Caco-2 (cell line): ENCODE measurements around the gene TXNL1. TPM values are rescaled to one million over a fixed set of nuclear protein-coding genes. Genes with fewer than 3 reads are reported as not detected.
A peak's percentile ranks its signal among the peaks of the same experiment; 100 is the strongest.

Experiments
- BruUV-seq: library from RNA; stranded (reverse); fragments of 400-500 nt; replicated peaks from 2 replicates; lab custom pipeline; 2021; lab: Mats Ljungman, UMichigan
- CTCF ChIA-PET: fragments of 300-600 bp; sonication (Branson Sonifier 250); formaldehyde crosslinking; loops from one replicate; lab custom pipeline; 2022; ENCODE audit warnings: antibody characterized with exemption; lab: Charles Lee
- POLR2A ChIA-PET: fragments of 300-600 bp; sonication (Branson Sonifier 250); formaldehyde crosslinking; loops from one replicate; lab custom pipeline; 2022; ENCODE audit warnings: antibody characterized with exemption; lab: Charles Lee
- DNase-seq, 2 experiments: peaks; one replicate each; pipeline versions ENCODE4 v3.0.0 to v3.0.0-alpha.2; 2020 to 2022
- H3K27me3 ChIP-seq: replicated peaks from 2 replicates; pipeline ENCODE4 v1.6.0; 2011; ENCODE audit warnings: low read length; ENCODE audit not compliant: control insufficient read depth, insufficient read depth
- H3K36me3 ChIP-seq: 2 replicates; pipeline ENCODE4 v1.5.1; 2011; ENCODE audit warnings: low read length; ENCODE audit not compliant: control insufficient read depth, insufficient read depth
- H3K4me1 ChIP-seq: fragments of 250-450 bp; sonication (Bioruptor Pico); 2 replicates; pipeline ENCODE4 v1.5.1; 2020; ENCODE audit warnings: mild to moderate bottlenecking
- H3K4me3 ChIP-seq: 2 replicates; pipeline ENCODE4 v1.5.1; 2011; ENCODE audit warnings: low read depth, mild to moderate bottlenecking, control low read depth, low read length
- H3K9me3 ChIP-seq: fragments of 250-450 bp; sonication (Bioruptor Pico); 2 replicates; pipeline ENCODE4 v1.5.1; 2020; ENCODE audit warnings: mild to moderate bottlenecking, moderate library complexity
- H3K27ac Mint-ChIP-seq: one replicate; pipeline ENCODE4 v1.8.0; 2022; ENCODE audit warnings: mixed read lengths; ENCODE audit not compliant: unreplicated experiment
- H3K27me3 Mint-ChIP-seq: one replicate; pipeline ENCODE4 v1.8.0; 2022; ENCODE audit warnings: mixed read lengths; ENCODE audit not compliant: insufficient read depth, unreplicated experiment
- H3K36me3 Mint-ChIP-seq: one replicate; pipeline ENCODE4 v1.8.0; 2022; ENCODE audit warnings: mild to moderate bottlenecking, mixed read lengths; ENCODE audit not compliant: insufficient read depth, unreplicated experiment
- H3K4me1 Mint-ChIP-seq: one replicate; pipeline ENCODE4 v1.8.0; 2022; ENCODE audit warnings: low read depth, mixed read lengths; ENCODE audit not compliant: unreplicated experiment
- H3K4me3 Mint-ChIP-seq: one replicate; pipeline ENCODE4 v1.8.0; 2022; ENCODE audit warnings: mild to moderate bottlenecking, moderate library complexity, mixed read lengths; ENCODE audit not compliant: unreplicated experiment
- H3K9me3 Mint-ChIP-seq: one replicate; pipeline ENCODE4 v1.8.0; 2022; ENCODE audit warnings: mixed read lengths; ENCODE audit not compliant: unreplicated experiment
- intact Hi-C: fragments of 100-400 bp; cut with micrococcal nuclease; formaldehyde crosslinking; loops from one replicate; pipeline ENCODE4 v1.10.0; 2022; ENCODE audit not compliant: unreplicated experiment
- total RNA-seq: library from RNA; stranded (reverse); gene quantifications from 2 replicates; pipeline ENCODE4 v1.2.3, GENCODE V29; 2022
- TF ChIP-seq, protein P1 (sequence below), 2 experiments: fragments of 200-600 bp in 1 of 2; IDR thresholded peaks; 1 replicate in 1 of 2; 2 replicates in 1 of 2; pipeline versions ENCODE4 v1.5.1 to v1.8.0; 2011 to 2022; ENCODE audit warnings: antibody characterized with exemption in 1 of 2, control low read depth in 1 of 2, inconsistent platforms in 1 of 2, low read depth in 1 of 2, low read length in 1 of 2, mild to moderate bottlenecking in 1 of 2, moderate library complexity in 1 of 2; ENCODE audit not compliant: insufficient read depth in 1 of 2, severe bottlenecking in 1 of 2, unreplicated experiment in 1 of 2

The TXNL1 gene
- total RNA-seq, 1 experiment from 2014 or later, result 49.0 TPM

DNA sequence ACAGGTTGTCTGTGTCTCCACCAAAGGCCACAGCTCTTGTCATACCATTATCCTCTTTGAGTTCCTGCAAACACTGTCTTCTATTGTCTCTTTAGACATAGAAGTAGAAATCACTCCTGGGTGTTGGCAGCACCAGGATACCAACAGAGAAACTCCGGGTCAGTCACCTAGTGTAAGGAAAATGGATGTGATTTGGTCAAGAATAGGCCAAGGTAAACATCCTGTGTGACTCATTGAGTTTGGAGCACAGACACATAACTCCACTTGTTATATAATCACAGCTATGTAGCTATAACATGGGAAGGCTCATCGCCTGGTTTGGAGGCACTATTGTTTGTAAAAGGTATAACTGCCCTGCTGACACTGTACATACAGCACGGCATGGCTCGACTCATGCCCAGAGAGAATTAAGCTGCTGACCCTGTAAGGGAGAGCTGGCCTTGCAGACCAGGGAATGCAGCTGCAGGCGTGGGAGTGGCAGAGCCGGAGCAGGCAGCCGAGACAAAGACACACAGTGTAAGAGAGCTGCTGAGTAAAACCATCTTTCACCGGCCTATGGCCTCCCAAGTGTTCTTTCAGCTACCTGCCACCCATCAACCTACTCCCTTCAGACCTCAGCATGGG lies 3.4 kb upstream of the TXNL1 start:
- intact Hi-C loops, result no loop called here

DNA sequence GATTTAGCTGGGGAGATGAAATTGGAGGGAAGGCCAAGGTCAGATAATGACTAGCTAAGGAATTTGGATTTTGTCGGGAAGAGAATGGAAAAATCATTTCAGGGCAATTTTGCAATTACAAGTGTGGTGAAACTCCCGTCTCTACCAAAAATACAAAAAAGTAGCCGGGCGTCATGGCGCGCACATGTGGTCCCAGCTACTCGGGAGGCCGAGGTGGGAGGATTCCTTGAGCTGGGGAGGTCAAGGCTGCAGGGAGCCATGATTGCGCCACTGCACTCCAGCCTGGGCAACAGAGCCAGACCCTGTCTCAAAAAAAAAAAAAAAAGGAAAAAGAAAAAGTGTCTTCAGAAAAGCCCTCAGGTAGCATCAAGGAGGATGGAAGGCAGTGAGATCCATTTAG lies 1.2 kb upstream of the TXNL1 start:
- peak overlapping the region; percentile 91 for H3K4me3 Mint-ChIP-seq
- H3K27ac Mint-ChIP-seq, result peak overlapping the region; percentile 98
- H3K27me3 ChIP-seq, result no peaks in the 10 kb centered on the region
- no peaks in the 10 kb centered on the region for H3K9me3 ChIP-seq
- CTCF ChIA-PET, result no interaction called here
- DNase-seq, result no peak
- H3K27me3 Mint-ChIP-seq, result no peaks in the 10 kb centered on the region
- BruUV-seq, result no TSS peak
- peaks cover 6% of the 10 kb centered on the region for H3K4me1 Mint-ChIP-seq
- TF ChIP-seq, protein P1, sequence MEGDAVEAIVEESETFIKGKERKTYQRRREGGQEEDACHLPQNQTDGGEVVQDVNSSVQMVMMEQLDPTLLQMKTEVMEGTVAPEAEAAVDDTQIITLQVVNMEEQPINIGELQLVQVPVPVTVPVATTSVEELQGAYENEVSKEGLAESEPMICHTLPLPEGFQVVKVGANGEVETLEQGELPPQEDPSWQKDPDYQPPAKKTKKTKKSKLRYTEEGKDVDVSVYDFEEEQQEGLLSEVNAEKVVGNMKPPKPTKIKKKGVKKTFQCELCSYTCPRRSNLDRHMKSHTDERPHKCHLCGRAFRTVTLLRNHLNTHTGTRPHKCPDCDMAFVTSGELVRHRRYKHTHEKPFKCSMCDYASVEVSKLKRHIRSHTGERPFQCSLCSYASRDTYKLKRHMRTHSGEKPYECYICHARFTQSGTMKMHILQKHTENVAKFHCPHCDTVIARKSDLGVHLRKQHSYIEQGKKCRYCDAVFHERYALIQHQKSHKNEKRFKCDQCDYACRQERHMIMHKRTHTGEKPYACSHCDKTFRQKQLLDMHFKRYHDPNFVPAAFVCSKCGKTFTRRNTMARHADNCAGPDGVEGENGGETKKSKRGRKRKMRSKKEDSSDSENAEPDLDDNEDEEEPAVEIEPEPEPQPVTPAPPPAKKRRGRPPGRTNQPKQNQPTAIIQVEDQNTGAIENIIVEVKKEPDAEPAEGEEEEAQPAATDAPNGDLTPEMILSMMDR (IDR thresholded peaks at IDR 0.05; ENCODE audit: insufficient read depth in 1 of 2, low read depth in 1 of 2, low read length in 1 of 2, severe bottlenecking in 1 of 2, unreplicated experiment in 1 of 2), result no peak
- H3K36me3 Mint-ChIP-seq, result peaks cover 17% of the 10 kb centered on the region
- no peaks in the 10 kb centered on the region for H3K36me3 ChIP-seq
- intact Hi-C loops, result no loop called here
- H3K4me1 ChIP-seq, result no peaks in the 10 kb centered on the region
- no peaks in the 10 kb centered on the region for H3K9me3 Mint-ChIP-seq
- no peak overlapping the region; the same call in 1 of the 2 replicates for H3K4me3 ChIP-seq
- POLR2A ChIA-PET, result no interaction called here

More for the DNA sequence above, 3.4 kb upstream of the TXNL1 start:
- H3K27ac Mint-ChIP-seq, result no peak overlapping the region
- H3K27me3 Mint-ChIP-seq, result no peaks in the 10 kb centered on the region
- peaks cover 6% of the 10 kb centered on the region for H3K4me1 Mint-ChIP-seq
- H3K36me3 ChIP-seq, result no peaks in the 10 kb centered on the region
- no peak overlapping the region for H3K4me3 Mint-ChIP-seq
- ChIA-PET CTCF (no interaction called here), POLR2A (no interaction called here)
- BruUV-seq, result no TSS peak
- no peak for DNase-seq
- peaks cover 12% of the 10 kb centered on the region for H3K36me3 Mint-ChIP-seq
- no peak overlapping the region for H3K4me3 ChIP-seq
- H3K9me3 ChIP-seq, result no peaks in the 10 kb centered on the region
- no peaks in the 10 kb centered on the region for H3K9me3 Mint-ChIP-seq
- TF ChIP-seq, protein P1 (IDR thresholded peaks at IDR 0.05; ENCODE audit: insufficient read depth in 1 of 2, low read depth in 1 of 2, low read length in 1 of 2, severe bottlenecking in 1 of 2, unreplicated experiment in 1 of 2), result no peak
- no peaks in the 10 kb centered on the region for H3K27me3 ChIP-seq
- H3K4me1 ChIP-seq, result no peaks in the 10 kb centered on the region

DNA sequence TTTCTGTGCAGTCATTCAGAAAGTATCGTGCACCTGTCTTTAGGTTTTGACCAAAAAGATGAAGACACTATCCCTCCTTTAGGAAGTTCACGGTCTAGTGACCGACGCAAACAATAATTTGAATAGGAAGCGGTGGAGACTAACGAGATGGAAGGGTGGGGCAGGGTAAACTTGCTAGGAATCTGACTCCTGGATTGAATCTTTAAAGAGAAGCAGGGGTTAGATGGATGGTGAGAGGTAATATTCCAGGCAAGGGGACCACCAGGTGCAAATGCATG lies 651 bp upstream of the TXNL1 start:
- TSS peak; percentile 93 for BruUV-seq
- Mint-ChIP-seq H3K27ac (peak overlapping the region; percentile 98), H3K27me3 (no peaks in the 10 kb centered on the region), H3K4me1 (peaks cover 6% of the 10 kb centered on the region), H3K36me3 (peaks cover 17% of the 10 kb centered on the region), H3K9me3 (no peaks in the 10 kb centered on the region), H3K4me3 (peak overlapping the region; percentile 91)
- H3K27me3 ChIP-seq, result no peaks in the 10 kb centered on the region
- intact Hi-C loops, result no loop called here
- ChIA-PET CTCF (no interaction called here), POLR2A (no interaction called here)
- DNase-seq, result peak in 1 of 2 experiments; percentile 1
- H3K4me3 ChIP-seq, result peak overlapping the region; percentile 33
- H3K36me3 ChIP-seq, result no peaks in the 10 kb centered on the region
- TF ChIP-seq, protein P1 (IDR thresholded peaks at IDR 0.05; ENCODE audit: insufficient read depth in 1 of 2, low read depth in 1 of 2, low read length in 1 of 2, severe bottlenecking in 1 of 2, unreplicated experiment in 1 of 2), result no peak
- no peaks in the 10 kb centered on the region for H3K9me3 ChIP-seq
- H3K4me1 ChIP-seq, result no peaks in the 10 kb centered on the region
